HepG2 (cell line): ENCODE data around the gene ADAMTS4. TPM values are rescaled to one million over a fixed set of nuclear protein-coding genes. Genes with fewer than 3 reads are reported as not detected.

Experiments
- ARID4A ChIP-seq: sonication (generic); formaldehyde crosslinking; IDR thresholded peaks from 2 replicates; pipeline ENCODE4 v1.5.0; 2020; ENCODE audit warnings: mild to moderate bottlenecking, missing genetic modification reagents, borderline replicate concordance
- BATF2 ChIP-seq: sonication (generic); formaldehyde crosslinking; IDR thresholded peaks from 2 replicates; pipeline ENCODE4 v1.8.0; 2022; ENCODE audit warnings: mild to moderate bottlenecking, missing genetic modification reagents, moderate library complexity
- BCLAF1 ChIP-seq: fragments of 450-650 bp; IDR thresholded peaks from 2 replicates; pipeline ENCODE4 v1.6.1; 2017; ENCODE audit warnings: mild to moderate bottlenecking
- CAMTA2 ChIP-seq: sonication (generic); formaldehyde crosslinking; IDR thresholded peaks from 2 replicates; pipeline ENCODE4 v1.4.0; 2020; ENCODE audit warnings: mild to moderate bottlenecking, missing genetic modification reagents, borderline replicate concordance
- CHD4 ChIP-seq: fragments of 200-600 bp; sonication (generic); IDR thresholded peaks from 2 replicates; pipeline ENCODE4 v1.7.0; 2017; ENCODE audit warnings: mild to moderate bottlenecking, low read length, borderline replicate concordance
- FOXJ3 ChIP-seq: sonication (generic); formaldehyde crosslinking; IDR thresholded peaks from 2 replicates; pipeline ENCODE4 v1.4.0; 2020; ENCODE audit warnings: missing genetic modification reagents, mild to moderate bottlenecking, borderline replicate concordance
- MAFF ChIP-seq: IDR thresholded peaks from 2 replicates; pipeline ENCODE4 v1.6.1; 2011; ENCODE audit warnings: low read depth, low read length, improper control_type of control experiment
- MAFK ChIP-seq, 2 experiments: IDR thresholded peaks in 1 of 2; conservative IDR thresholded peaks in 1 of 2; 2 replicates each; pipeline ENCODE4 v1.6.1; 2011; ENCODE audit warnings: improper control_type of control experiment in 2 of 2, low read length in 2 of 2
- NR2C2 ChIP-seq: sonication (generic); formaldehyde crosslinking; IDR thresholded peaks from 2 replicates; pipeline ENCODE4 v1.4.0; 2020; ENCODE audit warnings: missing genetic modification reagents, mild to moderate bottlenecking, moderate library complexity, borderline replicate concordance
- PTBP1 ChIP-seq: fragments of 200-400 bp; formaldehyde crosslinking; IDR thresholded peaks from 2 replicates; pipeline ENCODE4 v1.6.1; 2018; ENCODE audit warnings: low read length, low read depth; ENCODE audit not compliant: poor library complexity, severe bottlenecking
- SALL1 ChIP-seq: sonication (generic); formaldehyde crosslinking; IDR thresholded peaks from 2 replicates; pipeline ENCODE4 v1.8.0; 2022; ENCODE audit warnings: mild to moderate bottlenecking, missing genetic modification reagents
- SOX6 ChIP-seq, 2 experiments: fragments of 450-650 bp in 1 of 2; sonication (generic) in 1 of 2; formaldehyde crosslinking in 1 of 2; IDR thresholded peaks; 2 replicates each; pipeline versions ENCODE4 v1.4.0 to v1.6.1; 2017 to 2020; ENCODE audit warnings: antibody characterized with exemption in 1 of 2, mild to moderate bottlenecking in 1 of 2, missing genetic modification reagents in 1 of 2
- SSRP1 ChIP-seq: IDR thresholded peaks from 2 replicates; pipeline ENCODE4 v1.6.1; 2016; ENCODE audit warnings: control low read depth
- STAG1 ChIP-seq: sonication (generic); formaldehyde crosslinking; IDR thresholded peaks from 2 replicates; pipeline ENCODE4 v1.4.0; 2020; ENCODE audit warnings: missing genetic modification reagents
- TMF1 ChIP-seq: sonication (generic); formaldehyde crosslinking; IDR thresholded peaks from 2 replicates; pipeline ENCODE4 v1.8.1; 2022; ENCODE audit warnings: low read depth, missing genetic modification reagents
- ZFP37 ChIP-seq: sonication (generic); formaldehyde crosslinking; IDR thresholded peaks from 2 replicates; pipeline ENCODE4 v1.4.0; 2020; ENCODE audit warnings: missing genetic modification reagents, borderline replicate concordance
- ZKSCAN1 ChIP-seq: fragments of 150-350 bp; IDR thresholded peaks from 2 replicates; pipeline ENCODE4 v1.6.1; 2014; ENCODE audit warnings: low read length
- ZMAT3 ChIP-seq: sonication (generic); formaldehyde crosslinking; conservative IDR thresholded peaks from 2 replicates; pipeline ENCODE4 v1.7.0; 2021; ENCODE audit warnings: missing genetic modification reagents
- ZNF207 ChIP-seq: fragments of 450-650 bp; IDR thresholded peaks from 2 replicates; pipeline ENCODE4 v1.6.1; 2016; ENCODE audit warnings: antibody characterized with exemption, borderline replicate concordance
- ZNF615 ChIP-seq: sonication (generic); formaldehyde crosslinking; IDR thresholded peaks from 2 replicates; pipeline ENCODE4 v1.5.0; 2020; ENCODE audit warnings: mild to moderate bottlenecking, missing genetic modification reagents, borderline replicate concordance
- polyA plus RNA-seq, 8 experiments: library from polyadenylated mRNA; depleted of rRNA in 3 of 8; stranded (reverse) in 7 of 8; unstranded in 1 of 8; fragments of >200 nt; fragmentation: Illumina TruSeq in 4 of 8; extraction: Trizol in 4 of 8; gene quantifications; 2 replicates each; pipeline versions ENCODE4 v1.2.1 to v1.2.3, GENCODE V29; 2011 to 2016; ENCODE audit warnings: low read depth in 4 of 8, missing spikeins in 1 of 8, mixed read lengths in 1 of 8; ENCODE audit not compliant: insufficient read depth in 1 of 8
- total RNA-seq, 5 experiments: library from RNA; depleted of rRNA; stranded (reverse); fragments of >200 nt; fragmentation: Illumina TruSeq; extraction: Trizol; gene quantifications; 2 replicates each; pipeline ENCODE4 v1.2.3, GENCODE V29; 2016; ENCODE audit warnings: low read depth in 1 of 5

ADAMTS4 gene
- total and polyA plus RNA-seq, 2 of the 13 experiments (the other 11 are each of a cell fraction or from before 2014, with no cell fraction given) = 0.51 to 1.7 TPM

- TF ChIP-seq ARID4A (CRISPR knock-in tag) (0 out of 2 replicates have a peak, but pooled peaks have one; percentile 39), BATF2 (CRISPR knock-in tag) (no peak), ZNF207 (no peak), ZKSCAN1 (no peak), SALL1 (CRISPR knock-in tag) (peak; percentile 70), TMF1 (CRISPR knock-in tag) (0 out of 2 replicates have a peak, but pooled peaks have one; percentile 3), CHD4 (peak; percentile 52; the same call in 1 of the 2 replicates), SSRP1 (CRISPR knock-in tag) (no peak), MAFK (conservative IDR thresholded peaks at IDR 0.05 in 1 of 2, IDR thresholded peaks at IDR 0.05 in 1 of 2; ENCODE audit: low read length in 2 of 2) (0 out of 4 replicates have a peak, but pooled peaks have one; percentile 0 to 4), SOX6 (IDR thresholded peaks at IDR 0.05) (no peak), SOX6 (CRISPR knock-in tag; IDR thresholded peaks at IDR 0.05) (peak; percentile 96), MAFF (peak; percentile 25; the same call in 1 of the 2 replicates), ZFP37 (peak; percentile 48; the same call in 1 of the 2 replicates), CAMTA2 (CRISPR knock-in tag) (no peak), BCLAF1 (no peak), NR2C2 (CRISPR knock-in tag) (peak; percentile 84), STAG1 (CRISPR knock-in tag) (no peak), PTBP1 (no peak), ZMAT3 (CRISPR knock-in tag) (no peak), ZNF615 (no peak), FOXJ3 (peak; percentile 90; the same call in 1 of the 2 replicates)
These were observed 25.2 kb upstream of the ADAMTS4 start (continued) for GRCh38 chr1:161223805-161224694.
